DOHH2 (cell line): ENCODE results near the gene ZSWIM6.

Experiments
- CTCF ChIP-seq: fragments of 200-600 bp; sonication (generic); IDR thresholded peaks from one replicate; pipeline ENCODE4 v1.5.1; 2014; ENCODE audit warnings: antibody characterized with exemption, mild to moderate bottlenecking, low read depth, low read length; ENCODE audit not compliant: poor library complexity, severe bottlenecking
- EZH2phosphoT487 ChIP-seq: fragments of 200-600 bp; sonication (generic); IDR thresholded peaks from 2 replicates; pipeline ENCODE4 v1.6.1; 2017; ENCODE audit warnings: borderline replicate concordance, mild to moderate bottlenecking, antibody characterized with exemption, low read length, moderate library complexity, mixed read lengths

- TF ChIP-seq CTCF (no peak), EZH2phosphoT487 (no peak)
Measured at GRCh38 chr5:61570767-61571166, 238.7 kb downstream of the ZSWIM6 start.
